Astrocyte (in vitro differentiated cells and primary cell): Measurements from ENCODE around the gene STK26.
"Not testable (repeated sequence)": the region's sequence is repeated elsewhere in the genome, so short reads cannot be mapped to it uniquely, and the experiment has no call there.

Experiments used
- EZH2 ChIP-seq: IDR thresholded peaks from 2 replicates; pipeline ENCODE4 v1.6.1; 2012; ENCODE audit warnings: mild to moderate bottlenecking, low read length, inconsistent platforms; ENCODE audit not compliant: insufficient read depth
- TF ChIP-seq, protein P1 (sequence below): IDR thresholded peaks from 2 replicates; pipeline ENCODE4 v1.5.1; 2011; ENCODE audit warnings: low read depth, mild to moderate bottlenecking, inconsistent platforms, low read length, moderate library complexity; ENCODE audit not compliant: insufficient read depth

DNA sequence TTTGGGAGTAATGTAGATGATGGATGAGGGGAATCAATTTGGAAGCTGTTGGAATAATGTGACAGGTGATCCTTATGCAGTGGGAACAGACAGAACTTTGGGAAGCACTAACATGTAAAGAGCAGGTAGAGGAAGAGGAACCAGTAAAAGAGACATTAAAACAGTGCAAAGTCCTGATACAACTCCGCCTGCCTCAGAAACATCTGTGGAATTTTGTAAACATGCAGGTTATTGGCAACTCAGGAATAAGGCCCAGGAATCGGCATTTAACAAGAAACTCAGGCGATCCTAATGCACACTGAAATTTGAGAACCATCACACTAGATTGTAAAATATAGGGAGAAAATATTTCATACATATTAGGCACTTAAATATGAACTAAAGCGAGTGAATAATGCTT is 75.6 kb downstream of the STK26 start:
- TF ChIP-seq, protein P1, sequence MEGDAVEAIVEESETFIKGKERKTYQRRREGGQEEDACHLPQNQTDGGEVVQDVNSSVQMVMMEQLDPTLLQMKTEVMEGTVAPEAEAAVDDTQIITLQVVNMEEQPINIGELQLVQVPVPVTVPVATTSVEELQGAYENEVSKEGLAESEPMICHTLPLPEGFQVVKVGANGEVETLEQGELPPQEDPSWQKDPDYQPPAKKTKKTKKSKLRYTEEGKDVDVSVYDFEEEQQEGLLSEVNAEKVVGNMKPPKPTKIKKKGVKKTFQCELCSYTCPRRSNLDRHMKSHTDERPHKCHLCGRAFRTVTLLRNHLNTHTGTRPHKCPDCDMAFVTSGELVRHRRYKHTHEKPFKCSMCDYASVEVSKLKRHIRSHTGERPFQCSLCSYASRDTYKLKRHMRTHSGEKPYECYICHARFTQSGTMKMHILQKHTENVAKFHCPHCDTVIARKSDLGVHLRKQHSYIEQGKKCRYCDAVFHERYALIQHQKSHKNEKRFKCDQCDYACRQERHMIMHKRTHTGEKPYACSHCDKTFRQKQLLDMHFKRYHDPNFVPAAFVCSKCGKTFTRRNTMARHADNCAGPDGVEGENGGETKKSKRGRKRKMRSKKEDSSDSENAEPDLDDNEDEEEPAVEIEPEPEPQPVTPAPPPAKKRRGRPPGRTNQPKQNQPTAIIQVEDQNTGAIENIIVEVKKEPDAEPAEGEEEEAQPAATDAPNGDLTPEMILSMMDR = not testable (repeated sequence)
- TF ChIP-seq EZH2 = not testable (repeated sequence)
